Lung (tissue), 12 donors: ENCODE measurements around the gene ABCA1. TPM values are rescaled to one million over a fixed set of nuclear protein-coding genes. Genes with fewer than 3 reads are reported as not detected.

ENCODE experiments used
- ATAC-seq: fragments of 200-7000 bp; cut with Tn5 transposase; one replicate; pipeline ENCODE4 v1.9.1; 2020; ENCODE audit warnings: moderate number of reproducible peaks; ENCODE audit not compliant: insufficient read depth, low FRiP score
- DNase-seq, 3 donors: peaks; one replicate each; pipeline ENCODE4 v3.0.0-alpha.2; 2013 to 2017
- H3K27ac ChIP-seq, 2 donors: one replicate each; pipeline ENCODE4 v1.5.1; 2013; ENCODE audit warnings: mild to moderate bottlenecking in 2 of 2, moderate library complexity in 2 of 2, control low read depth in 1 of 2, inconsistent platforms in 1 of 2, low read depth in 1 of 2, low read length in 1 of 2
- H3K27me3 ChIP-seq, 3 donors: one replicate each; pipeline ENCODE4 v1.5.1; 2013; ENCODE audit warnings: low read length in 2 of 3; ENCODE audit not compliant: control insufficient read depth in 3 of 3, insufficient read depth in 3 of 3
- H3K36me3 ChIP-seq, 4 donors: one replicate each; pipeline ENCODE4 v1.5.1; 2013; ENCODE audit warnings: low read length in 4 of 4, mild to moderate bottlenecking in 1 of 4, moderate library complexity in 1 of 4; ENCODE audit not compliant: control insufficient read depth in 4 of 4, insufficient read depth in 4 of 4
- H3K4me1 ChIP-seq, 5 donors: one replicate each; pipeline ENCODE4 v1.5.1; 2013; ENCODE audit warnings: low read length in 5 of 5, mild to moderate bottlenecking in 2 of 5, moderate library complexity in 1 of 5; ENCODE audit not compliant: control insufficient read depth in 5 of 5, insufficient read depth in 5 of 5
- H3K4me3 ChIP-seq: one replicate; pipeline ENCODE4 v1.5.1; 2013; ENCODE audit warnings: mild to moderate bottlenecking, control low read depth, moderate library complexity
- H3K9ac ChIP-seq, 2 donors: one replicate each; pipeline ENCODE4 v1.5.1; 2013; ENCODE audit warnings: low read length in 2 of 2, control low read depth in 1 of 2; ENCODE audit not compliant: insufficient read depth in 1 of 2
- H3K9me3 ChIP-seq, 4 donors: one replicate each; pipeline ENCODE4 v1.5.1; 2013; ENCODE audit warnings: low read length in 3 of 4, mild to moderate bottlenecking in 1 of 4, moderate library complexity in 1 of 4; ENCODE audit not compliant: control insufficient read depth in 4 of 4, insufficient read depth in 3 of 4
- WGBS, 2 donors: extraction: QIAGEN DNeasy Blood & Tissue Kit; methylation state at CpG; one replicate each; pipeline ENCODE4 v1.1.7; 2013; 5-methylcytosine and 5-hydroxymethylcytosine counted together
- polyA plus RNA-seq, 2 donors: library from polyadenylated mRNA; stranded (reverse); fragments of 200-250 nt; gene quantifications; one replicate each; pipeline ENCODE4 v1.2.1, GENCODE V29; 2013
- total RNA-seq, 2 donors: library from RNA; depleted of rRNA in 1 of 2; stranded (reverse); fragments of >200 nt in 1 of 2; gene quantifications; one replicate each; pipeline ENCODE4 v1.2.1, GENCODE V29; 2014 to 2021
- TF ChIP-seq, protein P1 (sequence below): IDR thresholded peaks from 2 replicates; pipeline ENCODE4 v1.5.1; 2012; ENCODE audit warnings: mild to moderate bottlenecking; ENCODE audit errors: control extremely low read depth, extremely low read depth
- donor health status: control.
- donor health status: control.
- donor health status: Bipolar disorder and iron deficiency.
- donor health status: healthy.
- donor health status: DM: yes; HTN: yes; CAD: no.

ABCA1 gene
- total and polyA plus RNA-seq, 4 donors, result 5.4 to 140 (median 16.8) TPM

DNA sequence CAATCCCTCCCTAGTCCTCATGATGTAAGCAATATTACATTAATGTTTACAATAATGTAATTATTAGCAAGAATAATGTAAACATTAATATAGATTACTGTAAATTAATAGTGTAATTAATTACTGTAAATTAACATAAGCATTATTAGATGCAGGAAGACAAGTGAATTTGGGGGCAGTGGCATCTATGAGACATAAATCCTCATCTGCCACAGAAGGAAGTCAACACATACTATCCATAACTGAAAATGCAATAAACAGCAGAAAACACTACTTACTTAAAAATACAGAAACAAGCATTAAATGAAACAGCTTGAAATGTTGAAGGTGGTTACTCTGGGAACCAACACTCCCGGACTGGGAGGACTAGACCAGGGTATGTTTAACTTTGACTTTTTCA is 181.2 kb downstream of the ABCA1 start:
- peak overlapping the region in 1 of 2 donors; percentile 92 for H3K27ac ChIP-seq

DNA sequence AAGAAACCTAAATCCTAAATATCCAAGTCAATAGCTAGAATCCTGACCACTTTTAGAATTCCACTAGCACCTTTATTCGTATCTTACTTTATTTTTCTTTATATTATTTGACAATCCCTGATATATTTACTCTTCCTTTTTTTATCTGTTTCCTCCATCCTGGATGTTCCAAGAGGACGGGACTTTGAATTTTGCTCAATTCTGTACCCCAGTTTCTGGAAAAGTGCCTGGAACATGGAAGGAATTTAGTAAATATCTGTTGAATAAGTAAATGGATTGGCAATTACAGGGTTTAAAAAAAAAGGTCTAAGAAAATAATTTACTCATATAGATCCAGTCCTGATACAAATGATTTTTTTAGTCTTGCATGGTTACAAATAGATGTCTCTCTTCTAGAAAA is 181.7 kb downstream of the ABCA1 start:
- Histone ChIP-seq H3K4me1 (peaks cover 0 to 14% (median 0%) of the 10 kb centered on the region in 5 donors), H3K9ac (no peak overlapping the region), H3K27ac (no peak overlapping the region), H3K36me3 (peaks cover 0 to 3% (median 0%) of the 10 kb centered on the region in 4 donors), H3K27me3 (no peaks in the 10 kb centered on the region), H3K4me3 (no peak overlapping the region), H3K9me3 (no peaks in the 10 kb centered on the region)
- ATAC-seq (no peak), DNase-seq (no peak)
- 58 to 61% methylated on average over 2 of the region's 2 CpGs for WGBS, 2 donors
- TF ChIP-seq, protein P1, sequence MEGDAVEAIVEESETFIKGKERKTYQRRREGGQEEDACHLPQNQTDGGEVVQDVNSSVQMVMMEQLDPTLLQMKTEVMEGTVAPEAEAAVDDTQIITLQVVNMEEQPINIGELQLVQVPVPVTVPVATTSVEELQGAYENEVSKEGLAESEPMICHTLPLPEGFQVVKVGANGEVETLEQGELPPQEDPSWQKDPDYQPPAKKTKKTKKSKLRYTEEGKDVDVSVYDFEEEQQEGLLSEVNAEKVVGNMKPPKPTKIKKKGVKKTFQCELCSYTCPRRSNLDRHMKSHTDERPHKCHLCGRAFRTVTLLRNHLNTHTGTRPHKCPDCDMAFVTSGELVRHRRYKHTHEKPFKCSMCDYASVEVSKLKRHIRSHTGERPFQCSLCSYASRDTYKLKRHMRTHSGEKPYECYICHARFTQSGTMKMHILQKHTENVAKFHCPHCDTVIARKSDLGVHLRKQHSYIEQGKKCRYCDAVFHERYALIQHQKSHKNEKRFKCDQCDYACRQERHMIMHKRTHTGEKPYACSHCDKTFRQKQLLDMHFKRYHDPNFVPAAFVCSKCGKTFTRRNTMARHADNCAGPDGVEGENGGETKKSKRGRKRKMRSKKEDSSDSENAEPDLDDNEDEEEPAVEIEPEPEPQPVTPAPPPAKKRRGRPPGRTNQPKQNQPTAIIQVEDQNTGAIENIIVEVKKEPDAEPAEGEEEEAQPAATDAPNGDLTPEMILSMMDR, result no peak

More for the DNA sequence above, 181.2 kb downstream of the ABCA1 start:
- 6 to 20% methylated on average over 1 of the region's 1 CpG for WGBS, 2 donors
- Histone ChIP-seq H3K27me3 (no peaks in the 10 kb centered on the region), H3K36me3 (peaks cover 0 to 3% (median 0%) of the 10 kb centered on the region in 4 donors), H3K4me1 (peaks cover 0 to 14% (median 0%) of the 10 kb centered on the region in 5 donors), H3K9me3 (no peaks in the 10 kb centered on the region), H3K4me3 (no peak overlapping the region), H3K9ac (peak overlapping the region in 1 of 2 donors; percentile 88)
- ATAC-seq (no peak), DNase-seq (peak in 1 of 3 donors; percentile 50)
- TF ChIP-seq, protein P1, result no peak

DNA sequence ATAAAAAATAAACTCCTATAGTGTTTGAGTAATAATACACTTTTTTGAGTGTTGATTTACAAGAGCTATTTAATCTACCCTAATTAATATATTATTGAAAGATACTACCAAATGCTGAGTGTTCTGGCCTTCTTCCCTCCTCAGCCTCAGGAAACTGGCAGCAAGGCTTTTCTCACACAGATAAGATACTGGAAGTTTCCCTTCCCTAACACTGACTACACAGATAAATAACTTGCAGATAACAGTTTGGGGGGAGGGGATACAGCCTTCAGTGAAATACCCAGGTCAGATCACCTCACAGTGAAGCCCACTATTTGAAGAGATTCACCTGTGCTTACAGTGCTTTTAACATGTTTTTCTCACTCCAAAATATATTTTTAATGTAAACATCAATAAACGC is 182.1 kb downstream of the ABCA1 start:
- Histone ChIP-seq H3K9ac (no peak overlapping the region), H3K4me1 (peaks cover 0 to 14% (median 0%) of the 10 kb centered on the region in 5 donors), H3K27ac (no peak overlapping the region), H3K4me3 (no peak overlapping the region), H3K9me3 (no peaks in the 10 kb centered on the region), H3K27me3 (no peaks in the 10 kb centered on the region), H3K36me3 (peaks cover 0 to 3% (median 0%) of the 10 kb centered on the region in 4 donors)
- 58 to 66% methylated on average over 1 of the region's 1 CpG for WGBS, 2 donors
- TF ChIP-seq, protein P1, result no peak
- ATAC-seq, result no peak
- no peak for DNase-seq
